GM13976 (cell line): Measurements from ENCODE around the gene OXGR1.

Experiments
- DNase-seq: peaks from one replicate; pipeline ENCODE4 v3.0.0; 2012; ENCODE audit warnings: low spot score
- CTCF ChIP-seq: IDR thresholded peaks from 2 replicates; pipeline ENCODE4 v1.5.1; 2012; ENCODE audit warnings: borderline replicate concordance, mild to moderate bottlenecking; ENCODE audit not compliant: insufficient read depth; ENCODE audit errors: extremely low read depth, missing control alignments, control extremely low read depth
- in situ Hi-C: fragments of 300-500 bp; cut with MboI; formaldehyde crosslinking; loops from one replicate; pipeline ENCODE4 v1.12.0; 2022; ENCODE audit warnings: low sequenced_read_pairs, mixed read lengths, inconsistent platforms; ENCODE audit not compliant: unreplicated experiment

OXGR1 gene

GRCh38 chr13:97005625-97006262, 11.5 kb upstream of the OXGR1 start:
- DNase-seq, result no peak
- no peak for TF ChIP-seq CTCF
- in situ Hi-C loops, result no loop called here

- DNase-seq, result no peak
- TF ChIP-seq CTCF, result no peak
- in situ Hi-C loops, result no loop called here
Measured at GRCh38 chr13:97004886-97005285, 10.6 kb upstream of the OXGR1 start.

- in situ Hi-C loops, result no loop called here
- no peak for DNase-seq
- TF ChIP-seq CTCF, result no peak
Measured at GRCh38 chr13:97004096-97004876, 10.0 kb upstream of the OXGR1 start.

- in situ Hi-C loops, result no loop called here
- no peak for TF ChIP-seq CTCF
- DNase-seq, result no peak
Measured at GRCh38 chr13:97003071-97003470, 8.8 kb upstream of the OXGR1 start.

GRCh38 chr13:97002581-97002980, 8.3 kb upstream of the OXGR1 start:
- TF ChIP-seq CTCF, result no peak
- in situ Hi-C loops, result no loop called here
- no peak for DNase-seq

- DNase-seq, result no peak
- no peak for TF ChIP-seq CTCF
- in situ Hi-C loops, result no loop called here
Measured at GRCh38 chr13:97001636-97002035, 7.4 kb upstream of the OXGR1 start.
